Measurements from ENCODE around the gene PTPRR. TPM values are rescaled to one million over a fixed set of nuclear protein-coding genes. Genes with fewer than 3 reads are reported as not detected.

Gene PTPRR
- total RNA-seq, 1 experiment from 2014 or later: 1.3 TPM

GRCh38 chr12:70806827-70807226 lies 113.7 kb downstream of the PTPRR start:
- H3K9me3 Mint-ChIP-seq (ENCODE audit: unreplicated experiment): peaks cover 23% of the 10 kb centered on the region
- no peak for DNase-seq
- intact Hi-C loops (cut with micrococcal nuclease; ENCODE audit: unreplicated experiment): no loop called here
- no TSS peak for BruUV-seq (replicated peaks)
- ChIA-PET POLR2A (no interaction called here), CTCF (no interaction called here)
- H3K4me3 Mint-ChIP-seq (ENCODE audit: unreplicated experiment): no peak overlapping the region
- H3K4me1 ChIP-seq: no peaks in the 10 kb centered on the region
- no peaks in the 10 kb centered on the region for H3K36me3 ChIP-seq (ENCODE audit: control insufficient read depth, insufficient read depth, low read length)
- H3K36me3 Mint-ChIP-seq (ENCODE audit: insufficient read depth, unreplicated experiment): no peaks in the 10 kb centered on the region
- no peak overlapping the region for H3K4me3 ChIP-seq (ENCODE audit: low read depth, low read length)
- no peaks in the 10 kb centered on the region for H3K27me3 Mint-ChIP-seq (ENCODE audit: insufficient read depth, unreplicated experiment)
- H3K27ac Mint-ChIP-seq (ENCODE audit: unreplicated experiment): no peak overlapping the region
- no peaks in the 10 kb centered on the region for H3K4me1 Mint-ChIP-seq (ENCODE audit: low read depth, unreplicated experiment)
- no peaks in the 10 kb centered on the region for H3K27me3 ChIP-seq (replicated peaks; ENCODE audit: control insufficient read depth, insufficient read depth, low read length)
- peaks cover 7% of the 10 kb centered on the region; the same call in 1 of the 2 replicates for H3K9me3 ChIP-seq
- no peak for TF ChIP-seq CTCF (IDR thresholded peaks at IDR 0.05; ENCODE audit: insufficient read depth in 1 of 2, low read depth in 1 of 2, low read length in 1 of 2, severe bottlenecking in 1 of 2, unreplicated experiment in 1 of 2)

GRCh38 chr12:70806043-70806442 lies 114.5 kb downstream of the PTPRR start:
- Histone ChIP-seq H3K4me1 (no peaks in the 10 kb centered on the region), H3K36me3 (ENCODE audit: control insufficient read depth, insufficient read depth, low read length) (no peaks in the 10 kb centered on the region), H3K9me3 (peaks cover 7% of the 10 kb centered on the region; the same call in 1 of the 2 replicates), H3K27me3 (replicated peaks; ENCODE audit: control insufficient read depth, insufficient read depth, low read length) (no peaks in the 10 kb centered on the region), H3K4me3 (ENCODE audit: low read depth, low read length) (no peak overlapping the region)
- Mint-ChIP-seq H3K27ac (ENCODE audit: unreplicated experiment) (no peak overlapping the region), H3K4me3 (ENCODE audit: unreplicated experiment) (no peak overlapping the region), H3K36me3 (ENCODE audit: insufficient read depth, unreplicated experiment) (no peaks in the 10 kb centered on the region), H3K27me3 (ENCODE audit: insufficient read depth, unreplicated experiment) (no peaks in the 10 kb centered on the region), H3K4me1 (ENCODE audit: low read depth, unreplicated experiment) (no peaks in the 10 kb centered on the region), H3K9me3 (ENCODE audit: unreplicated experiment) (peaks cover 23% of the 10 kb centered on the region)
- no TSS peak for BruUV-seq (replicated peaks)
- intact Hi-C loops (cut with micrococcal nuclease; ENCODE audit: unreplicated experiment): no loop called here
- DNase-seq: no peak
- no peak for TF ChIP-seq CTCF (IDR thresholded peaks at IDR 0.05; ENCODE audit: insufficient read depth in 1 of 2, low read depth in 1 of 2, low read length in 1 of 2, severe bottlenecking in 1 of 2, unreplicated experiment in 1 of 2)
- CTCF ChIA-PET: no interaction called here
- POLR2A ChIA-PET: no interaction called here

GRCh38 chr12:70798016-70798783 lies 122.3 kb downstream of the PTPRR start:
- H3K27me3 Mint-ChIP-seq (ENCODE audit: insufficient read depth, unreplicated experiment): no peaks in the 10 kb centered on the region
- no peak overlapping the region for H3K4me3 ChIP-seq (ENCODE audit: low read depth, low read length)
- no peak overlapping the region for H3K4me3 Mint-ChIP-seq (ENCODE audit: unreplicated experiment)
- H3K9me3 Mint-ChIP-seq (ENCODE audit: unreplicated experiment): no peaks in the 10 kb centered on the region
- H3K4me1 Mint-ChIP-seq (ENCODE audit: low read depth, unreplicated experiment): peaks cover 14% of the 10 kb centered on the region
- no peak overlapping the region for H3K27ac Mint-ChIP-seq (ENCODE audit: unreplicated experiment)
- no peak for DNase-seq
- intact Hi-C loops (cut with micrococcal nuclease; ENCODE audit: unreplicated experiment): no loop called here
- no peaks in the 10 kb centered on the region for H3K9me3 ChIP-seq
- H3K36me3 Mint-ChIP-seq (ENCODE audit: insufficient read depth, unreplicated experiment): peaks cover 4% of the 10 kb centered on the region
- TF ChIP-seq CTCF (IDR thresholded peaks at IDR 0.05; ENCODE audit: insufficient read depth in 1 of 2, low read depth in 1 of 2, low read length in 1 of 2, severe bottlenecking in 1 of 2, unreplicated experiment in 1 of 2): no peak
- no TSS peak for BruUV-seq (replicated peaks)
- no peaks in the 10 kb centered on the region for H3K36me3 ChIP-seq (ENCODE audit: control insufficient read depth, insufficient read depth, low read length)
- CTCF ChIA-PET: no interaction called here
- H3K27me3 ChIP-seq (replicated peaks; ENCODE audit: control insufficient read depth, insufficient read depth, low read length): no peaks in the 10 kb centered on the region
- H3K4me1 ChIP-seq: no peaks in the 10 kb centered on the region
- POLR2A ChIA-PET: no interaction called here
